Activated T-helper 1 cell treated with anti-CD3 and anti-CD28 coated beads, Interleukin-12 subunit alpha, Interleukin-12 subunit beta, Interleukin-2, Interleukin-4 antibody, amounts not matched to agents 30 ng/mL and 10 ng/mL and 1 ng/mL, durations not matched to agents 14 hours and 24 hours and 36 hours (primary cell): ENCODE measurements around the gene TMEM39B. TPM values are rescaled to one million over a fixed set of nuclear protein-coding genes. Genes with fewer than 3 reads are reported as not detected.
"Not testable (repeated sequence)": the region's sequence is repeated elsewhere in the genome, so short reads cannot be mapped to it uniquely, and the experiment has no call there.

ENCODE experiments used
- DNase-seq: peaks from one replicate; pipeline ENCODE4 v3.0.0; 2021; ENCODE audit warnings: low spot score
- H3K27ac Mint-ChIP-seq: one replicate; pipeline ENCODE4 v1.8.0; 2021; ENCODE audit warnings: mild to moderate bottlenecking, mixed read lengths
- H3K27me3 Mint-ChIP-seq: one replicate; pipeline ENCODE4 v1.8.0; 2022; ENCODE audit warnings: mild to moderate bottlenecking, moderate library complexity, mixed read lengths; ENCODE audit not compliant: insufficient read depth
- H3K36me3 Mint-ChIP-seq: one replicate; pipeline ENCODE4 v1.8.0; 2021; ENCODE audit warnings: low read depth, mixed read lengths
- H3K4me1 Mint-ChIP-seq: one replicate; pipeline ENCODE4 v1.8.0; 2021; ENCODE audit warnings: low read depth, mixed read lengths
- H3K4me3 Mint-ChIP-seq: one replicate; pipeline ENCODE4 v1.8.0; 2021; ENCODE audit warnings: mild to moderate bottlenecking, moderate library complexity, mixed read lengths
- H3K9me3 Mint-ChIP-seq: one replicate; pipeline ENCODE4 v1.8.0; 2021; ENCODE audit warnings: mixed read lengths
- intact Hi-C: fragments of 100-400 bp; cut with micrococcal nuclease; formaldehyde crosslinking; loops from one replicate; pipeline ENCODE4 v1.15.1; 2024
- total RNA-seq: library from RNA; stranded (reverse); gene quantifications from 2 replicates; pipeline ENCODE4 v1.2.3, GENCODE V29; 2022

TMEM39B gene
- total RNA-seq, 1 donor from 2014 or later, result 38.8 TPM

DNA sequence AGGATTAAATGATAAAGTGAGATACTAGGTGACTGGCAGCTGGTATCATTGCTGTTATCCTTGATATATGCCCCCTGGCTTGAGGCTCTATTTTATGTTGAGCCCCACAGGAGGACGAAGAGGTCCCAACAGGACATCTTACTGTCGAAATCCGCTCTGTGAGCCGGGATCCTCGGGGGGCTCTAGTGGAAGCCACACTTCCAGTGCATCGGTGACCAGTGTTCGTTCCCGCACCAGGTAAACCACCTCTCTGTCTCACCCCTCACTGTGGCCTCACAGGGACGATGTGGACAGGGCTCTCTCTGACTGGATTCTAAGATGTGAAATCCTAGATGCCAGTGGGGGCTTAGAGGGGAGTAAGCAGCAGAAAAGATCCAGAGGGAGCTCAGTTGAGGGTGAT lies 2.1 kb downstream of the TMEM39B start:
- Mint-ChIP-seq H3K27me3 (no peaks in the 10 kb centered on the region), H3K36me3 (peaks cover 18% of the 10 kb centered on the region), H3K27ac (peak overlapping the region; percentile 10), H3K9me3 (no peaks in the 10 kb centered on the region), H3K4me3 (peak overlapping the region; percentile 20), H3K4me1 (peaks cover 46% of the 10 kb centered on the region)
- intact Hi-C loops, result loop anchor here (5.0 kb wide), 1 partner anchor 138 kb away; the partner anchor contains the start of gene PTP4A2
- no peak for DNase-seq

GRCh38 chr1:32077451-32077850 lies 4.7 kb downstream of the TMEM39B start:
- H3K4me3 Mint-ChIP-seq, result no peak overlapping the region
- intact Hi-C loops, result no loop called here
- no peak for DNase-seq
- peaks cover 36% of the 10 kb centered on the region for H3K4me1 Mint-ChIP-seq
- H3K27ac Mint-ChIP-seq, result peak overlapping the region; percentile 83
- peaks cover 27% of the 10 kb centered on the region for H3K36me3 Mint-ChIP-seq
- H3K27me3 Mint-ChIP-seq, result no peaks in the 10 kb centered on the region
- H3K9me3 Mint-ChIP-seq, result no peaks in the 10 kb centered on the region

DNA sequence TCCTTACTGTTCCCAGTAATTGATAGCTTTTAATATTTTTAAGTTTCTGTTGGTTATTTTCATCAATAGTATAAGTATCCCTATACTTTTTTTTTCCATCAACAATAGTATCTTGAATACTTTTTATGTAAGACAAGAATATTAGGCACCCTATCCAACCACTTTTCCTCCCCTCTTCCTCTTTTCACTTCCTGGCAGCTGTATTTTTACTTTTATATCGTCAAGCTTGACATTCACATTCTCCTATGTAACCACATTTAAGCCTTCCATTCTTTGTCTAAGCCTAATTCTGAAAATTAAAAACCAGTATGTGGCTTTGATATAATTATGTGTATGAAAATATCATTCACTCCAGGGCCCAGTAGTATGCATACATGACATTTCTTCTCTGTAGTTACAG lies 9.3 kb downstream of the TMEM39B start:
- Mint-ChIP-seq H3K27me3 (no peaks in the 10 kb centered on the region), H3K27ac (no peak overlapping the region), H3K4me1 (peaks cover 8% of the 10 kb centered on the region), H3K9me3 (no peaks in the 10 kb centered on the region), H3K36me3 (peaks cover 42% of the 10 kb centered on the region), H3K4me3 (no peak overlapping the region)
- intact Hi-C loops, result no loop called here
- DNase-seq, result no peak

DNA sequence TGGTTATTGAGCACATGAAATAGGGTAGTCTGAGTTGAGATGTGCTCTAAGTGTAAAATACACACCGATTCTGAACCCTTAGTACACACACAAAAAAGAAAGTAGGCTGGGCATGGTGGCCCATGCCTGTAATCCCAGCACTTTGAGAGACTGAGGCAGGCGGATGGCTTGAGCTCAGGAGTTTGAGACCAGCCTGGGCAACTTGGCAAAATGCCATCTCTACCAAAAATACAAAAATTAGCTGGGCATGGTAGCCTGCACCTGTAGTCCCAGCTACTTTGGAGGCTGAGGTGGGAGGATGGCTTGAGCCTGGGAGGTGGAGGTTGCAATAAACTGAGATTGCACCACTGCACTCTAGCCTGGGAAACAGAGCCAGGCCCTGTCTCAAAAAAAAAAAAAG lies 13.6 kb downstream of the TMEM39B start:
- H3K9me3 Mint-ChIP-seq, intact Hi-C loops, H3K4me1 Mint-ChIP-seq, DNase-seq, H3K27me3 Mint-ChIP-seq, H3K27ac Mint-ChIP-seq, H3K4me3 Mint-ChIP-seq: not testable (repeated sequence)
- peaks cover 39% of the 10 kb centered on the region for H3K36me3 Mint-ChIP-seq

- DNase-seq, result no peak
- Mint-ChIP-seq H3K36me3 (peaks cover 31% of the 10 kb centered on the region), H3K4me3 (no peak overlapping the region), H3K4me1 (no peaks in the 10 kb centered on the region), H3K27me3 (no peaks in the 10 kb centered on the region), H3K27ac (no peak overlapping the region), H3K9me3 (no peaks in the 10 kb centered on the region)
- intact Hi-C loops, result no loop called here
Observed at GRCh38 chr1:32091176-32091575, 18.4 kb downstream of the TMEM39B start.

DNA sequence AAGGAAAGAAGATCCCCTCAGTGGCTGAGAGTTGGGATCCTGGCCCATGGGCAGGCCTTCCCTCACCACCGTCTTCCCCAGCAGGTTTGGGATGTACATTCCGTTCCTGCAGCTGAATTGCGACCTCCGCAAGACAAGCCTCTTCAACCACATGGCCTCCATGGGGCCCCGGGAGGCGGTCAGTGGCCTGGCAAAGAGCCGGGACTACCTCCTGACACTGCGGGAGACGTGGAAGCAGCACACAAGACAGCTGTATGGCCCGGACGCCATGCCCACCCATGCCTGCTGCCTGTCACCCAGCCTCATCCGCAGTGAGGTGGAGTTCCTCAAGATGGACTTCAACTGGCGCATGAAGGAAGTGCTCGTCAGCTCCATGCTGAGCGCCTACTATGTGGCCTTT lies 18.9 kb downstream of the TMEM39B start:
- peaks cover 30% of the 10 kb centered on the region for H3K36me3 Mint-ChIP-seq
- no peaks in the 10 kb centered on the region for H3K9me3 Mint-ChIP-seq
- H3K27me3 Mint-ChIP-seq, result no peaks in the 10 kb centered on the region
- DNase-seq, result no peak
- intact Hi-C loops, result no loop called here
- no peaks in the 10 kb centered on the region for H3K4me1 Mint-ChIP-seq
- no peak overlapping the region for H3K4me3 Mint-ChIP-seq
- H3K27ac Mint-ChIP-seq, result no peak overlapping the region

DNA sequence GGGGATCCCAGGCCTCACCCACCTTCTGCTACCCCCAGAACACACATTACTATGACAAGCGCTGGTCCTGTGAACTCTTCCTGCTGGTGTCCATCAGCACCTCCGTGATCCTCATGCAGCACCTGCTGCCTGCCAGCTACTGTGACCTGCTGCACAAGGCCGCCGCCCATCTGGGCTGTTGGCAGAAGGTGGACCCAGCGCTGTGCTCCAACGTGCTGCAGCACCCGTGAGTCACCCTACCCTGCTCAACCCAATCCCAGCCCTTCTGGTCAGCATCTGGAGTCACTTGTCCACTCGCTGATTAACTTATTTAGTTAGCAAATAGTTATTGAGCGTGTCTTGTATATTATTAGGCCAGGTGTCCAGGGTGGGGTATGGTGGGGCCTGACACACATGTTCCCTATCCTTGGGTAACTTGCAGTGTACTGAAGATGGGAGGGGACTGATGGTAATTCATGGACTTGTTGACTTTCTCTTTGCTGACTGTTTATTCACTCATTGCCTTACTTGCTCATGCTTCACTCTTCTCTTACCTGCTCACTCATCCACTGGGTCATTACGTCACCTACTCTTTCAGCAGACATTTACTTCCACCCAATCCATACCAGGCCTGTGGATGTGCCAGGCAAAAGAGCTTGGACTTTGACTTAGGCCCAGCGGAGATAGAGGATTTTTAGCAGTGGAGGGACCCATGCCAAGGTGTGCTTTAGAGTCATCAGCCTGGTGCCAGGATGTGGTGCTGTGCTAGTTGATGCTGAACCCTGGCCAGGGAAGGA lies 22.2 kb downstream of the TMEM39B start:
- Mint-ChIP-seq H3K27me3 (no peaks in the 10 kb centered on the region), H3K4me3 (no peak overlapping the region), H3K36me3 (peaks cover 40% of the 10 kb centered on the region), H3K4me1 (no peaks in the 10 kb centered on the region), H3K27ac (no peak overlapping the region), H3K9me3 (no peaks in the 10 kb centered on the region)
- intact Hi-C loops, result no loop called here
- no peak for DNase-seq

- Mint-ChIP-seq H3K36me3 (peaks cover 37% of the 10 kb centered on the region), H3K4me1 (no peaks in the 10 kb centered on the region), H3K4me3 (no peak overlapping the region), H3K27ac (no peak overlapping the region), H3K27me3 (no peaks in the 10 kb centered on the region), H3K9me3 (no peaks in the 10 kb centered on the region)
- intact Hi-C loops, result no loop called here
- no peak for DNase-seq
Observed at GRCh38 chr1:32099426-32099825, 26.7 kb downstream of the TMEM39B start.

DNA sequence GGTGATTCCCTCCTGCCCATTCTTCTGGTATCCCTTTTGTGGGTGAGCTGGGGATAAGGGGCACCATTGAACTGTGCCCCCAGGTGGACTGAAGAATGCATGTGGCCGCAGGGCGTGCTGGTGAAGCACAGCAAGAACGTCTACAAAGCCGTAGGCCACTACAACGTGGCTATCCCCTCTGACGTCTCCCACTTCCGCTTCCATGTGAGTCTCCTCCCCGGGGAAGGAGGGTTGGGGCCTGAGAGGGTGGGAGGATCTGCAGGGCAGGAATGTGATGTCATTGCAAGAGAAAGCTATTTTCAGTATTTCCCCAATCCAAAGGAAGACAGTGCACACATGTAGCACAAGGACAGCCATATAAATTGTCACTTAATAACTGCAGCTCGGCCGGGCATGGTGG lies 27.6 kb downstream of the TMEM39B start:
- intact Hi-C loops, result no loop called here
- no peak overlapping the region for H3K4me3 Mint-ChIP-seq
- H3K36me3 Mint-ChIP-seq, result peaks cover 29% of the 10 kb centered on the region

DNA sequence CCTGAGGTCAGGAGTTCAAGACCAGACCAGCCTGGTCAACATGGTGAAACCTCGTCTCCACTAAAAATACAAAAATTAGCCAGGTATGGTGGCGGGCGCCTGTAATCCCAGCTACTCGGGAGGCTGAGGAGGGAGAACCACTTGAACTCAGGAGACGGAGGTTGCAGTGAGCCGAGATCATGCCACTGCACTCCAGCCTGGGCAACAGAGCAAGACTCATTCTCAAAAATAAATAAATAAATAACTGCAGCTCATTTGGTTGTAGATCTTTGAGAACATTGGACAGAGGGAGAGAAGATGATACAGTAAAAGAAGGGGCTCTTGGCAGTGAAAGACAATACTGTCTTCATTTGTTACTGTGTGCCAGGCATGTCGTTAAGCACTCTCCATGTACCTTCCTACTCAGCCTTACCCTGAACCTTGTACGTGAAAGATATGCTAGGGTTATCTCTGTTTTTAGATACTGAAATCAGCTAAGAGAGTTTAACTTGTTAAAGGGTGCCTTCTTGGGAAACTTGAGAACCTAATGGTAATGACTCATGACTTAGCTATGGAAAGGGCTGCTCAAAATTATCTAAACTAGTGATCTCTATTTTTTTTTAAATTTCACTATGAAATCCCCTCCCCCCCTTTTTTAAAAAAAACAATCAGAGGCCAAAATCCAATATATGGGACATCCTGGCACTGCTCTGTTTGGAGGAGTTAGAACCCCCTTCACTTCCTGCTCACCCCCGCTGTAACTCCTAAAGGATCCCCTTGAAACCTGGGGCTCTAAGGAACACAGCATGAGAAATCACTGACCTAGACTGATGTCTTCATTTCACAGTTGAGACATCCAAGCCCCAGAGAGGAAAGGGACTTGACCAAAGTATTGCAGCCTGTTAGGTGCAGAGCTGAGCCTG lies 28.3 kb downstream of the TMEM39B start:
- no peak for DNase-seq
- Mint-ChIP-seq H3K27ac (no peak overlapping the region), H3K4me3 (no peak overlapping the region), H3K27me3 (no peaks in the 10 kb centered on the region), H3K36me3 (peaks cover 23% of the 10 kb centered on the region), H3K9me3 (no peaks in the 10 kb centered on the region), H3K4me1 (no peaks in the 10 kb centered on the region)
- intact Hi-C loops, result no loop called here

More for the DNA sequence above, 27.6 kb downstream of the TMEM39B start:
- no peaks in the 10 kb centered on the region for H3K9me3 Mint-ChIP-seq
- no peaks in the 10 kb centered on the region for H3K4me1 Mint-ChIP-seq
- no peaks in the 10 kb centered on the region for H3K27me3 Mint-ChIP-seq
- no peak overlapping the region for H3K27ac Mint-ChIP-seq
- DNase-seq, result no peak

DNA sequence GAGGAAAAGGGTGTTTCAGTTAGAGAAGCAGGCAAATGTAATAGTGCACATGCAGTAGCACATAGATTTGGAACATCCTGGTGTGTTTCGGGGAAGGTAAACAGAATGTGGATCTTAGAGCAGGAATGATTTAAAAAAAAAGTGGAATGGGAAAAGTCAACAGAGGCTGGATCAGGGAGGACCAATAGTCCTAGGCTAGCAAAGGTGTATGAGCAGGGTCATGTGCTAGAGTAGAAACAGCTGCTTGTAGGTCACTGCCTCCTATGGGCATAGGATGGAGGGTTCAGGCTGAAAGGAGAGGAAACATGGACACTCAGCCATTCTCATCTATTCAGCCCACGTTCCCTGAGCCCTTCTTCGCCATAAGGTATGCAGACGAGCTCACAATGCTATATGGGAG lies 31.4 kb downstream of the TMEM39B start:
- Mint-ChIP-seq H3K27me3 (no peaks in the 10 kb centered on the region), H3K9me3 (no peaks in the 10 kb centered on the region), H3K36me3 (peaks cover 8% of the 10 kb centered on the region), H3K4me1 (peaks cover 13% of the 10 kb centered on the region), H3K4me3 (no peak overlapping the region), H3K27ac (no peak overlapping the region)
- intact Hi-C loops, result no loop called here
- DNase-seq, result no peak

DNA sequence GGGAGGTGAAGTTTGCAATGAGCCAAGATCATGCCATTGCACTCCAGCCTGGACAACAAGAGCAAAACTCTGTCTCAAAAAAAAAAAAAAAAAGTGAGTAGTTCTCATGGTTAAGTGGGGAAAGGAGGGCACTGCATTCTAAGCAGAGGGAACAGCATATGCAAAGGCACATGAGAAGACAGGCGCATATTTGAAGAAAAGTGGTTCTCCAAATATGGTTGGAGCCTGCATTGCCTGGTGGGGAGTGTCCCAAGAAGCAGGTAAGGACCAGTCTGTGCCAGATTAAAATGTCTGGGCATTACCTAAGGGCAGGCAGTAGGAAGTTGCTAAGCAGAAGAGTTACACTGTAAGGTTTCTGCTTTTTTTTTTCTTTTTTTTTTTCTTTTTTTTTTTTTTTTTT lies 32.6 kb downstream of the TMEM39B start:
- no peaks in the 10 kb centered on the region for H3K27me3 Mint-ChIP-seq
- peaks cover 20% of the 10 kb centered on the region for H3K4me1 Mint-ChIP-seq
- no peak for DNase-seq
- no peak overlapping the region for H3K27ac Mint-ChIP-seq
- H3K9me3 Mint-ChIP-seq, result no peaks in the 10 kb centered on the region
- intact Hi-C loops, result loop anchor here (5.0 kb wide), 1 partner anchor 168 kb away; the partner anchor contains the start of gene PTP4A2
- H3K36me3 Mint-ChIP-seq, result peaks cover 9% of the 10 kb centered on the region
- H3K4me3 Mint-ChIP-seq, result no peak overlapping the region

DNA sequence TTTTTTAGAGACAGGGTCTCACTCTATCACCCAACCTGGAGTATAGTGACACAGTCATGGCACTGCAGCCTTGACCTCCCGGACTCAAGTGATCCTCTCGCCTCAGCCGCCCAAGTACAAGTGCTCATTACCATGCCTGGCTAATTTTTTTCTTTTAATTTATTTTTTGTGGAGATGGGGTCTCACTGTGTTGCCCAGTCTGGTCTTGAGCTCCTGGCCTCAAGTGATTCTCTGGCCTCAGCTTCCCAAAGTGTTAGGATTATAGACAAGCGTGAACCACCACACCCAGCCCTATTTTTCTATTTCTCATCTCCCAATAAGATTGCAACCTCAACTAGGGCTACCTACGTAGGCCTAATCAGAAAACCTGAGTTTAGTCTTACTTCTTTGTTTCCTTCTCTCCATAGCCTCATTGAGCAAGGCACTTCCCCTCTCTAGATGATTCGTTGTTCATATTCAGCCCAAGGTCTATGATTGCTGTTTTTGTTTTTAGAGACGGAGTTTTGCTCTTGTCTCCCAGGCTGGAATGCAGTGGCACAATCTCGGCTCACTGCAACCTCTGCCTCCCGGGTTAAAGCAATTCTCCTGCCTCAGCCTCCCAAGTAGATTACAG lies 34.0 kb downstream of the TMEM39B start:
- Mint-ChIP-seq H3K27ac (peak overlapping the region; percentile 76), H3K4me1 (peaks cover 35% of the 10 kb centered on the region), H3K27me3 (no peaks in the 10 kb centered on the region), H3K9me3 (no peaks in the 10 kb centered on the region), H3K4me3 (peak overlapping the region; percentile 74), H3K36me3 (peaks cover 11% of the 10 kb centered on the region)
- DNase-seq, result no peak
- intact Hi-C loops, result loop anchor here (5.0 kb wide), 1 partner anchor 169 kb away; the partner anchor contains the start of gene PTP4A2
